GM18511 (cell line): ENCODE measurements around the gene STK17B.
"Not testable (repeated sequence)": the region's sequence is repeated elsewhere in the genome, so short reads cannot be mapped to it uniquely, and the experiment has no call there.

Source experiments
- ATAC-seq: cut with Tn5 transposase; IDR thresholded peaks from one replicate; pipeline ENCODE4 v1.9.1; 2021; ENCODE audit warnings: mild to moderate bottlenecking, moderate library complexity; ENCODE audit not compliant: unreplicated experiment

STK17B gene

DNA sequence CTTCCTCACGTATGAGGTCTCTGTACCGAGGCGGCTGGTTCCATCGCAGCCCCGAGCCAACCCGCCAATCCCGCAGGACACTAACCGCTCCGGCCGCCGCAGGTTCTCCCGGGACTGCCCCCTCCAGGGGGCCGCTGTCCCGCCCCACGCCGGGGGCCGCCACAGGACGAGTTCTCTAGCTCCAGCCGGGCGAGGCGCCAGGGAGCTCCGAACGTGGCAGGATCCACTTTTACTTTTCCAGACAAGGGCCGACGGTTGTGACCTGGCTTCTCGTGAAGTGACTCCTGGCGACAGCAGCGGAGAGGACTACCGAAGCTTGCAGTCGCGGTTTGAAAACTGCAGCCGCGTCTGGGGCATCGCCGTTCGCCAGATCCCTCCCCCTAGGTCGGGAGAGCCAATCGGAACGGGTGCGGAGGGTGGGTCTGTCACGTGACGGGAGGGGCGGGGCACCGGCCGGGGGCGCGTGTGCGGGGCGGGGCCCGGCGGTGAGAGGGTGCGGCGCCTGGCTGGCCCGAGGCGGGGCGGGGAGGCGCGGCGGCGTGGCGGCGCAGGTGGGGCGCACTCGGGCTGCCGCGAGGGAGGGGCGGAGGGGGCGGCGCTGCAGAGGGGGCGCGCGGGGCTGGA is at the start of gene STK17B:
Gene STK17B, minus strand, starts transcription at position 331 of the 624 bp plus-strand sequence. CDS start 8,195 bp downstream, outside the sequence.
- peak; percentile 58 for ATAC-seq

DNA sequence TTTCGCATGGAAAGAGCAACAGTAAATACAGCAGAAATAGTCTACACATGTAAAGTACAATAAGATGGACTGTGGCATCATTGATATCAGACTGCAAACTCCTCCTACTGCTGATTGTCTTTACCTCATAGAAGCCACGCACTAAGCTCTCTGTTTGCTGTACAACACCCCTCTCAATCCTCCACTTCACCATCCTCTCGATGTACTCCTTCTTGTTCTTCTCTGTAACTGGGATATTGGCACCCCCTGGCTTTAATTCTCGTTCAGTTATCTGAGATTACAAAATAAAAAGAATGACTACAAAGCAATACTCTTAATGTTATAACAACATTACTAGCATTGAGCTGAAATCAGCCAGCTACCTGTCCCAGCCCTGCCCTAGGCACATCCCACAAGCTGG is 49.3 kb upstream of the STK17B start:
- ATAC-seq = no peak

GRCh38 chr2:196219671-196220070 is 48.3 kb upstream of the STK17B start:
- ATAC-seq = no peak

DNA sequence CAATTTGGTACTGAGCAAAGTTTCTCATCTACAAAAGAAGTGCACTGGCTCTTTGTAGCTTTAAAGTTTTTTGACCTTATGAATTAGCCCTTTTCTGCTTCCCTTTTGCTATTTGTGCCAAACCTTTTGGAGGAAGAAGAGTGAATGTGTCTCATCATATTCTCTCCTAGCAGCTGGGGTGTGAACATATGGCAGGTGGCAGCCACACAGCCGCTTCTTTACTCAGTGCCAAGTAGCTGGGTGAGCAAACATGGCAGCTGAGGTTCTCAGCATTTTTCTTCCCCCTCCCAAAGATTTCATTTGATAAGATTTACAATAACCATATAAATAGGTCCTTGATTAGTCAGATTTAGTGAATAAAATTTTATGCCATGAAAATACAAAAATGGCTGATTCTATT is 46.7 kb upstream of the STK17B start:
- ATAC-seq = no peak

DNA sequence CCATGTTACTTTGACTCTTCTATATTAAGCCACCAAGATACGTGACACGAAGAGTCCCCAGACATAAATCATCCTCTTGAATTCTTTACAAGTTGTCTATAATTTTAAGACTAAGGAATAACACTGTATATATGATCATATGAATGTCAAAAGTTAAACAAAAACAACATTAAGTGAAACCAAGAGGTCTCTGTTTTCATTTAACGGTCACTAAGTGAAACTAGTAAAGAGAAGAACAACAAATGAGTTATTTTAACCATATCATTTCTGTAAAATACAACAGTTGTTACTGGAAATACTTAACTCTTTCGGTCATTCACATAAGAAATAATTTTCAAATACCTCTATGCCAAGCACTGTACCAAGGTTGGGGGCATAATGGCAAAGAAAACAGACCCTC is 45.7 kb upstream of the STK17B start:
- ATAC-seq = peak; percentile 58

GRCh38 chr2:196215376-196215775 is 44.0 kb upstream of the STK17B start:
- ATAC-seq = no peak

GRCh38 chr2:196214156-196214555 is 42.8 kb upstream of the STK17B start:
- no peak for ATAC-seq

DNA sequence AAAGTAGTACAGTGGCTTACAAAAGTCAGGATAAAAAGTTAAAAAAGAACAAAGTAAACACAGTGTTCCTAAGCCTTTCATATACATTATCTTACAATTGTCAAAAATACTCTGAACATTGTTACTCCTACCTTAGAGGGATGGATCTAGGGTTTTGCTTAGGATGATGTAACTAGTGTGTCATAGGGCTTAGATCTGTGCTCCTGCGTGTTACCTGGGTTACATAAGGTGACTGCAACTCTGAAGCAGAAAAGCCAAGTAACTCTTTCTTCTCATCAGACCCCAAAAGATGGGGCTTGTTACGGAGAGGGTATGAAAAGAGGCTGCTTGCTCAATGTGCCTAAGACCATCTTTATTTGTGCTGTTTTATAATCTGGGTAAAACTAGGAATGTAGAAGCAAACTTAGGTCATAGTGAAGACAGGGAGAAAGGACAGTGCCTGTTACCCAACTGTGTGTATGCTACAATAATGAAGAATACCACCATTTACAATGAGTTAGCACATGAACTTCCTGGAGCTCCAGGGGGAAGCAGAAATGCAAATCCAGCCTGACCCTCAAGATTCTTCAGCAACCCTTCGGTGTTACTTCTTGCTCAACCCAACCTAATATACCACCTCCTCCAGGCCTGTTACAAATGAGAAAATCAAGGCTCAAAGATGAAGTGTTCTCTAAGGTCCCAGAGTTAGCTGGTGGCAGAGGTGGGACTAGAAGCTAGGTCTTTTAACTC is 42.0 kb upstream of the STK17B start:
- no peak for ATAC-seq

- no peak for ATAC-seq
Measured at GRCh38 chr2:196208915-196209314, 37.5 kb upstream of the STK17B start.

DNA sequence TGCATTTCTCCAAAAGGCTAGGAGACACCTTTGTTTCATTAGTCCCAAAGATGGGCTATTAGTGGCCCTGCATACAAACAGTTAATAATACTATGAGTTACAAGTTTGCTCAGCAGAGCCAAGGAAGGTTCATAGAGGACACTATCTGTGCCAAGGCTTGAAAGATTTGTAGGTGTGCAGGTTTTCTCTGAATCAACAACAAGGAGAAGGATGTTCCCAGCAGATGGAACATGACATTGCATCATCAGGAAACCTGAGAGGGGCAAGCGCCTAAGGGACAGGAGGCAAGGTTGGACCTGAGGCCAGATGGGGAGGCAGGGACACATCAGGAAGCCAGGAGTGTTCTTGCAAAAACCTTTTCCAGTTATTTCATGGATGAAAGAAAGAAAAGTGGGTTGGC is 35.4 kb upstream of the STK17B start:
- no peak for ATAC-seq

DNA sequence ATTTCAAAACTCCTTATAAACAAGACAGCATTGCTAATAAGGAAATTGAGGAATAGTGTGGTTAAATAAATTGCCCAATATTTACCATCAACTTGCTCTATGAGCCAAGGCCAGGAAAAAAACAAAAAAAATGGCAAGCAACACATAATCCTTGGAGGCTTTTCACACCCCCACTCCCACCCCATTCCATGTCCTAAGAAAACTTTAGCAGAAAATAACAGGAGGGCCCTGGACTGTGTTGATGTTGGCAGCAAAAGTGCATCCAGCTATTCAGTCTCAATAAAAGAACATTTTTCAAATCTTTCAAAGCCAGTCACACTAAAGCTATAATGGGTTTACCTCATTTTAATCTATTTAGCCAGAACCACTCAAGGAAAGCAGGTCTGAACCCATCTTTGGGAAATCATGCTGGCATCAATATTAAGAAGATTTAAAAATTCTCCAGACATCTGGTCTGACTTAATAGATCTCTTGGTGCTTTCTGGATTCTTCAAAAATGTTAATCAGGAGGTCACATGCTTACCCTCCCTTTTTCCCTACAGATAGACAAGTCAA is 34.6 kb upstream of the STK17B start:
- no peak for ATAC-seq

DNA sequence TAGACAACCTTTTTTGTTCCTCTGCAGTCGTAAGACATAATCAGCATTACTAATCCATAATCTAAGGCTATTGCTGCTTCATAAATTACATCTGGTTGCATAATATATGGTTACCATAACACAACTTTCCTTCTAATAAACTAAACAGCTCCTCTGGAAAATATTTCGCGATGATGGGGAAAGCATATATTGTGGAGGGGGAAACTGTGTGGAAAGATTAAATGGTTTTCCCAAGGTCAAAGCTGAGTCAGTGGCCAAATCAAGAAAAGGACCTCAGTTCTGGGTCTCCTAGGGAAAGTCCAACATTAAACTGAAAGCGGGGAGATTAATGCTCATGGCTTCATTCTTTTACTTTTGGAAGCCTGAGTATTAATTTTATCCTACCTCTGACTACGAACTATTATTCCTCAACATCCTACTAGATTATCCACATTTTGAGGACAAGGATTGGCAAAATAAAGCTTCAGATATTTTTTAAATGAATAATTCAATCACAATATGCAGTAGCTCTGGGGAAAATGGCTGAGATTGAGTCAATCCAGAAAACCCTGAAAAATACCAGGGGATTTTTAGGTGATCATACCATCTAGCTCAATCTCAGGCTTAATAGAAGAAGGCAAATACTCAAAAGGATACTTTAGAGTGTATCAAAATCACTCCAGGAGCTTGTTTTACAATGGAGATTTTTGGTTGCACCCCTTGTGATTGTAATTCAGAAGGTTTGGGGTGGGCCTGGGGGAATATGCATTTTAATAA is 33.8 kb upstream of the STK17B start:
- no peak for ATAC-seq

- no peak for ATAC-seq
Measured at GRCh38 chr2:196201229-196202009, 30.0 kb upstream of the STK17B start.

DNA sequence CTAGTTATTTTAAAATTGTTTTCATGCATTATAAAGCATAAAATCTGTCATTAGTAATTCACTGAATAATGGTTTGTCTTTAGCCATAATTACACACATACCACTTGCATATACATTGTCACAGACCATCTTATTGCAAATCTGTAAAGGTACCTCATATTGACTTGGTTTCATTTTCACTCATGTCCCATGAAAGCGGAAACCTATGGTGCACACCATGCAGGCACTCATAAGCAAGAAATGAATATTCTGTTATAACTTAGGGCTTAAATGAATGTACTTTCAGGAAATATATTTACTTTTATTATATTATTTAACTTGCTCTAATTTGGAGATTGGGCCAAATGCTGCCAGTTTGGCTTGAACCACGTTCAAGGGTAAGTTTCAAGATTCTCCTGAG is 29.2 kb upstream of the STK17B start:
- peak; percentile 98 for ATAC-seq

DNA sequence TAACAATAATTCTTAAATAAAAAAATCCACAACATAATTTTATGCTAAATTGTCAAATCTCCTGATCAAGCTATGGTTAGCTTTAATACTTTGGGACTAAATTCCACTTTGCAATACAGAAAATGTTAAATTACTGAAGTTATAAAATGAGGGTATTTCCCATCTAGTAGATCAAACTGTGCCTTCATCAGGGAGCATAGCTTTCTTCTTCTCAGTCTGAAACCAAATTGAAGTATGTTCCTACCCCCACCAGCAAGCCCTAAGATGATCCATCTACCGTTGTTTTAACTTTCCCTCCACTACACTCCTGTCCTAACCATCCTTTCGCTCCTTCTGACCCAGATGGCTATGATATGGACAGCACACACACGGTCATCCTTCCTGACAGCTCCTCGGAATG is 24.4 kb upstream of the STK17B start:
- no peak for ATAC-seq

DNA sequence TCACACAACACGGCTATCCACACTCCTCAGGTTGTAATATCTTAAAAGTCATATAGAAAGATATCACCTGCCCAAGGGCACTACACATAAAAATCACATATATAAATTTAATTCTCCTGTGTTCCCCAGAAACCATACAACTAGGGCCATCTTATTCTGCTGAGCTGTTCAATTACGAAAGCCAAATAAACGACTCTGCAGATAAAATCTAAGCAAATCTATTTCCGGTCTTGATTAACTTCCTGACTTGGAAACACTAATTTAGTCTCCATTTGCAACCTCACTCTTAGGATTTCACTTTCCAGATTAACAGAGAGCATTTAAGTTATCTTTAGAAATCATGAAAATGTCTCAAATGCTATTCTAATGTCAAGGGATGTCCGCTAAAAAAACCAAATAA is 23.9 kb upstream of the STK17B start:
- ATAC-seq = no peak

GRCh38 chr2:196191541-196191940 is 20.2 kb upstream of the STK17B start:
- no peak for ATAC-seq

GRCh38 chr2:196187898-196188458 is 16.6 kb upstream of the STK17B start:
- no peak for ATAC-seq

DNA sequence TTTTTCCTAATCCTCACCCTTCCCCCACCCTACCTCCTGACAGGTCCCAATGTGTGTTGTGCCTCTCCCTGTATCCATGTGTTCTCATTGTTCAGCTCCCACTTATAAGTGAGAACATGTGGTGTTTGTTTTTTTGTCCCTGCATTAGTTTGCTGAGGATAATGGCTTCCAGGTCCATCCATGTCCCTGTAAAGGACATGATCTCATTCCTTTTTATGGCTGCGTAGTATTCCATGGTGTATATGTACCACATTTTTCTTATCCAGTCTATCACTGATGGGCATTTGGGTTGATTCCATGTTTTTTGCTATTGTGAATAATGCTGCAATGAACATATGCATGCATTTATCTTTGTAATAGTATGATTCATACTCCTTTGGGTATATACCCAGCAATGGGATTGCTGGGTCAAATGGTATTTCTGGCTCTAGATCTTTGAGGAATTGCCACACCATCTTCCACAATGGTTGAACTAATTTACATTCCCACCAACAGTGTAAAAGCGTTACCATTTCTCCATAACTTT is 15.9 kb upstream of the STK17B start:
- not testable (repeated sequence) for ATAC-seq

DNA sequence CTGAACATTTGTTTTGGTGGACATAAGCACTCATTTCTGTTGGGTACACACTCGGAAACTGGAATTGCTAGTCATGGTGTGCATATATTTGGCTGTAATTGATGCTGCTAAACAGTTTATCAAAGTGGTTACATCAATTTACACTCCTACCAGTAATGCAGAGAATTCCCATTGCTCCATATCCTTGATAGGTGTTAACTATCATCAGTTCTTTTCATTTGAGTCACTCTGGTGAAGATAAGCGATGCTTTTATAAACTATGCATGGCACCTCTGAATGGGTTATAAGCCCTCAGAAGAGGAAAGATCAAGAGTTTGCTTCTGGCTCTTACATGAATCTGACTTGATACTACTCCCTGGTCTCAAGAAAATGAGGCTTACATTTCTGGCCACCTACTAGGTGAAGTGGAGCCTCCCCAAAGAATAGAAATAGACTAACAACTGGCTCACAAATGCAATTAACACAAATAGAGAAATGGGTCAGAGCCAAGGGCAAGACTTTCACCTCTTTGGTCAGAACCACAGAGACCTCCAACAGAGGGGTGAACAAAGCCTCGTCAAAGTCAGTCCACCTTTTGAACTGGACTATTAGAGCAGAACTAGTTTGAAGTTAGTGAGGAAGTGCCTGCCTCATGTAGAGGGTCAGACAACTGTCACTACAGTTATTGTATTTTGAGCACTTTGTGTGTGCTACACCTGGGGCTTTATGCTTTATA is 15.0 kb upstream of the STK17B start:
- ATAC-seq = no peak
